ENCODE results near the gene GRAP.
"Not testable (repeated sequence)": the region's sequence is repeated elsewhere in the genome, so short reads cannot be mapped to it uniquely, and the experiment has no call there.

DNA sequence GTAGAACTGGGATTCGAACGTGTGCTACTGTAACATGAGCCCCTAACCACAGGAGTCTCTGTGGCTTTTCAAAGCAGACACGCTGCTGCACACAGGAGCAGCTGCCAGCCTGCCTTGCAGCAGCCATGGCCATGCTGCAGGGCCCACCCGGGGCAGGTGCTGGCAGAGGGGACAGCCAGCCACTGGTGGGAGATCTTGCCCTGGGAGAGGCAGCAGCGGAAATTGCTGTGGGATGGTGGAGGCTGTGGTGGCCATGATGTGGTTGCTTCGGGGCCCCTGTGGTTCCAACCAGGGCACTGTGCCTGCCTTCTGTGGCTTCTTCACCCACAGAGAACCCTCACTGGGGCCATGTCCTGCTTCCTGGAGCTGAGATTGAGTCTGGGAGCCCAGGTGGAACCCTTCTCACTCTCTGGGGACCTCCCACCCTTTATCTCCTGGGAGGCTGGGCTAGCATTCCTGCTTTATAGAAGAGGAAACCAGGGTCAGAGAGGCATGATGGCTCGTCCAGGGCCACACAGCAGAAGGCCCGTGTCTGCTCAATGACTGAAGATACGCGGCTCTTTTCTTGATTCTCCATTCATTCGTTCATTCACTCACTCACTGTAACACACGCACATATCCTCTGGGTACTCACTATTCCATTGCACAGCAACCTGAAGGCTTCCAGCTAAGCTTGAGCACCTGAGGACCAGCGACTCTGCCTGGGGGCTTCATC is 43.5 kb upstream of the GRAP start:
- not testable (repeated sequence) for TF ChIP-seq EZH2 (IDR thresholded peaks at IDR 0.05; ENCODE audit: borderline replicate concordance, low read depth, low read length, poor library complexity, severe bottlenecking)
- TF ChIP-seq, protein P1, sequence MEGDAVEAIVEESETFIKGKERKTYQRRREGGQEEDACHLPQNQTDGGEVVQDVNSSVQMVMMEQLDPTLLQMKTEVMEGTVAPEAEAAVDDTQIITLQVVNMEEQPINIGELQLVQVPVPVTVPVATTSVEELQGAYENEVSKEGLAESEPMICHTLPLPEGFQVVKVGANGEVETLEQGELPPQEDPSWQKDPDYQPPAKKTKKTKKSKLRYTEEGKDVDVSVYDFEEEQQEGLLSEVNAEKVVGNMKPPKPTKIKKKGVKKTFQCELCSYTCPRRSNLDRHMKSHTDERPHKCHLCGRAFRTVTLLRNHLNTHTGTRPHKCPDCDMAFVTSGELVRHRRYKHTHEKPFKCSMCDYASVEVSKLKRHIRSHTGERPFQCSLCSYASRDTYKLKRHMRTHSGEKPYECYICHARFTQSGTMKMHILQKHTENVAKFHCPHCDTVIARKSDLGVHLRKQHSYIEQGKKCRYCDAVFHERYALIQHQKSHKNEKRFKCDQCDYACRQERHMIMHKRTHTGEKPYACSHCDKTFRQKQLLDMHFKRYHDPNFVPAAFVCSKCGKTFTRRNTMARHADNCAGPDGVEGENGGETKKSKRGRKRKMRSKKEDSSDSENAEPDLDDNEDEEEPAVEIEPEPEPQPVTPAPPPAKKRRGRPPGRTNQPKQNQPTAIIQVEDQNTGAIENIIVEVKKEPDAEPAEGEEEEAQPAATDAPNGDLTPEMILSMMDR (conservative IDR thresholded peaks at IDR 0.05; ENCODE audit: low read depth, low read length): not testable (repeated sequence)
